T-helper 2 cell treated with Interferon-gamma antibody and Interleukin-4, amounts not matched to agents 100 ng/mL and 5 ng/mL, for 36 hours (primary cell): ENCODE results near the gene ZDHHC13. TPM values are rescaled to one million over a fixed set of nuclear protein-coding genes. Genes with fewer than 3 reads are reported as not detected.

ENCODE experiments used
- intact Hi-C: fragments of 100-400 bp; cut with micrococcal nuclease; formaldehyde crosslinking; loops from one replicate; pipeline ENCODE4 v1.15.1; 2023
- total RNA-seq: library from RNA; stranded (reverse); gene quantifications from 2 replicates; pipeline ENCODE4 v1.2.3, GENCODE V29; 2022

The ZDHHC13 gene
- total RNA-seq, 1 donor from 2014 or later, result 27.8 TPM

GRCh38 chr11:19164230-19164855 is 47.4 kb downstream of the ZDHHC13 start:
- intact Hi-C loops, result no loop called here

- intact Hi-C loops, result no loop called here
These were observed 47.9 kb downstream of the ZDHHC13 start for GRCh38 chr11:19164881-19165280.

DNA sequence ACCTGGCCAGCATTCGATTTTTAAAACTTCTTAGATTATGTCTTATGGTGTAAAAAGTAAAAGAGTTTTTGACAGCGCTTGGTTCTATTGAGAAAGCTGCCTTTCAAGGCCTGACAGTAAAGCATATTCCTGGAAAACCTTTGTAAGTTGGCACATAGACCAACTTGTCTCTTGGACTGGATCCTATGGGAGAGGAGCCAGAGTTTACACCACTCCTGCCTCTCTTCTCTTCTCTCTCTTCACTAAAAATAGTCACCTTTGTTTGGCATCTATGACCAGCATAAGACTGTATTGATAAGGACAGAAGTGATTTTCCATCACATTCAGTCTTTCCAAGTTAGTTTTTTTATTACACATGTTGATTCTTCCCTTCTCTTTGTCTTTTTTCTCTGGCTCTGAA is 51.1 kb downstream of the ZDHHC13 start:
- intact Hi-C loops, result no loop called here

- intact Hi-C loops, result no loop called here
These were observed 56.2 kb downstream of the ZDHHC13 start for GRCh38 chr11:19173004-19173689.

DNA sequence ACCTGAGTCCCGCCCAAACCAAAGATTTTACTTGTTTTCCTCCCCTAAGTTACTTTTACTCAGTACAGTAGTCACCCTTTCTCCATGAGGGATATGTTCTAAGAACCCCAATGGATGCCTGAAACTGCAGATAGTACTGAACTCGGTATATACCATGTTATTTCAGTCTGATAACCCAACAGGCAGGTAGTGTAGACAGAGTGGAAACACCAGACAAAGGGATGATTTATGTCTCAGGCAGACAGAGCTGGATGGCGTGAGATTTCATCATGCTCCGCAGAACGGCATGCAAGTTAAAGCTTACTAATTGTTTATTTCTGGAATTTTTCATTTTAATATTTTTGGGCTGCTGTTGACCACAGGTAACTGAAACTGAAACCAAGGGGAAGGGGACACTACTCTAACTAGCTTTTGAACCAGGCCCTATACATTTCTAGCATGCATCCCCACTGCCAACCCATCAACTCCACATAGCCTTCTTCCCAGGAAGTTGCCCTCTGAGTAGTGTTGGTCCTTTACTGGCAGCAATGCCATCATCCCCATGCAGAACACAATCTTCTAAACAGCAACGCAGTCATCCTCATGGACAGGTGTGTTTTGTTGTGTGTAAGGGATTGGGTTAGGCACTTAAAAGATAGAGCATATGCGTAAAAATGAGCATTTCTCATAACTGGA is 57.1 kb downstream of the ZDHHC13 start:
- intact Hi-C loops, result no loop called here

- intact Hi-C loops, result no loop called here
These were observed 59.7 kb downstream of the ZDHHC13 start for GRCh38 chr11:19176629-19177186.

- intact Hi-C loops, result no loop called here
These were observed 64.7 kb downstream of the ZDHHC13 start for GRCh38 chr11:19181531-19182261.

GRCh38 chr11:19183646-19184045 is 66.7 kb downstream of the ZDHHC13 start:
- intact Hi-C loops, result no loop called here

- intact Hi-C loops, result no loop called here
These were observed 68.1 kb downstream of the ZDHHC13 start for GRCh38 chr11:19185036-19185435.

DNA sequence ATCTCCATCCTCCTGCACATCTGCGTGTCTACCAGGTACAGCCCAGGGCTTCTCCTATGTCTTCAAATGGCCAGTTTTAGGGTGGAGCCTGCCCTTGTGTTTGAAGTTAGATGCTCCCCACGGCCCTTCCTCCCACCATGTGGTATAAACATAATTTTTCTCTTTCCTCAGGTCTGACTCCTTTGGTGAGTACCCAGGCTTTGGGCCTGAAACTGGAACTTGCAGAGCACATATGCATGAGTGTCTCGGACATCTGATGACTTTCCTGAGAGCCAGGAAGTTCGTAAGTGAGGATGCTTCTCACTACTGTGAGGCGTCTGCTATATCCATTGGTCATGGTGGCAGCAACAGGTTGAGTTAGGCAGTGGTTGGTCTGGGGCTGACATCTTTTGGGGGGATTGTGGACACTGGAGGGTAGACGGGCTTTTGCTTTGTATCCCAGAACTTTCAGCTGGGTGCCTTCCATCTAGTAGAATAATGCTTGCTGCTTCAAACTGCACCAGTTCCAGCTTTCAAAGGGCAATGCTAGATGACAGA is 68.6 kb downstream of the ZDHHC13 start:
- intact Hi-C loops, result no loop called here

DNA sequence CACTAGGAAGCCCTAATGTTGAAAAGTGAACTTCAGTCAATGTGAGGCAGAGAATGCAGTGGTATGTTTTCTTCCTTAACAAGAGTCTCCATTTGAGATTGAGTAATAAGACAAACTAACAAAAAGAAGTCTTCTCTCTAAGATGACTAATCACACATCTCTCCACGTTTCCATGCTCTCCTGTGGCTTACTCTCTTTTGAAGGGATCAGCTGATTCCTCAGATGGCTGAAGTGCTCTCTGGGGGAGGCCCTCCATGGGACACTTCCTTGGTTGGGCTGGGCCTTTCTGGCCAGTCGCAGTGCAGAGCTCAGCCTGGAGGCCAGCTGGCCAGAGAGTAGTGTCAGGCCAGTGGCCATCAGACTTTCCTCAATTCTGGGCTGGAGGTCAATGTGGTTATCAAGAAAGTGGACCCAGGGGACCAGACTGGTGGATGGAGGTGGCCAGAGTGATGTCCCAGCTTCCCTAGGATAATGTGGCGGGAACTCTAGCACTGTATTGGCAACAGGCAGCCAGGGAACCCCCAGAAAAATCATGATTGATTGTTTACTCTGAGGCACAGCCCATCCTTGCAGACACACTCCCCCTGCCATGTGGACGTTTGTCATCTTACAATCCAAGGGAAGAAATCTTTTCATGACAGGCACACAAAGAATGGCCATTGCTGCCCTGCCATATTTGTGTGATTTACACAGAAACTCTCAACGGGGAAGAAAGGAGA is 70.3 kb downstream of the ZDHHC13 start:
- intact Hi-C loops, result no loop called here

- intact Hi-C loops, result no loop called here
These were observed 70.9 kb downstream of the ZDHHC13 start for GRCh38 chr11:19187833-19188258.

GRCh38 chr11:19191530-19192169 is 74.7 kb downstream of the ZDHHC13 start:
- intact Hi-C loops, result no loop called here

DNA sequence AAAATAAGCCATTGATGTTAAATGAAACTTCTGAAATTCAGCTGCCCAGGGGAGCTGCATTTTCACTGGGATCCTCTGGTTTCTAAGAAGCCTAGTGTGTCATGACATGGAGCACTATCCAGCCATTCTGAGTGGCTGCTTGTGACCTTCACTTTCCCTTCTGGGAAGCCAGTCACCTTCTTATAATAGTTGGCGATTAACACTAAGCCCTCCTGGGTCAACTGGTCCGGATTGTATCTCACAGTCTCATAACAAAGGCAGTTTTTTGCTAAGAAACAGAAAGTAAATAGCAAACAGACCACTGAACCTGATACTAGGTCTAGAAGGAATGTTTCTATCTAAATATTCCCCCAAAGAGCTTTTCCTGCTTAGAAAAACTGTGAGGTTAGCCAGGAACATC is 76.9 kb downstream of the ZDHHC13 start:
- intact Hi-C loops, result no loop called here

DNA sequence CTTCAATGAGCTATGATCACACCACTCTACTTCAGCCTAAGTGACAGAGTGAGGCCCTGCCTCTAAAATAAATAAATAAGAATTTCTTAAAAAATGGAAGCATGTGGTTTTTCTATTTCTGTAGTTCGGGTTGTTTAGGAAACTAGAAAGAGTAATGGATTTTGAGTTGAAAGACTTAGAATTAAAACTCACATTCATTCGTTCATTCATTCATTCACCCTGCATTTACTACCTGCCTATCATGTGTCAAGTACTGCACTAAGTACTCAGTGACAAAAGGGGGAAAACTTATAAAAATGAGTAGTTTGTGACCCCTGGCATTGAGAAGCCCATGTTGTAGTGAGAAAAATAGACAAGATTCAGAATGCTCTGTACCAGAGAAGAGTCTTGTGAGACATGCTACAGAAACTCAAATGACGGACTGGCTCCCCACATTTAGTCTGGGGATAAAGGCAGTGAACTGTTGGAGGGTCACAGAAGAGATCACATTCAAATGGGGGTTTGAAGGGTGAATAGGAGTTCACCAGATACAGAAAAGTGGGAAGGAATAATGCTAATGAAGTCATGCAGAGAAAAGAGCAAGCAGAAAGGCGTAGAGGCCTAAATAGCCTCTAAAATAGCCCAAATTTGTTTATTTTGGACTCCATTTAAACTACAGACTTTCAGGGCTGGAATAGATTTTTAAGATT is 77.8 kb downstream of the ZDHHC13 start:
- intact Hi-C loops, result no loop called here

DNA sequence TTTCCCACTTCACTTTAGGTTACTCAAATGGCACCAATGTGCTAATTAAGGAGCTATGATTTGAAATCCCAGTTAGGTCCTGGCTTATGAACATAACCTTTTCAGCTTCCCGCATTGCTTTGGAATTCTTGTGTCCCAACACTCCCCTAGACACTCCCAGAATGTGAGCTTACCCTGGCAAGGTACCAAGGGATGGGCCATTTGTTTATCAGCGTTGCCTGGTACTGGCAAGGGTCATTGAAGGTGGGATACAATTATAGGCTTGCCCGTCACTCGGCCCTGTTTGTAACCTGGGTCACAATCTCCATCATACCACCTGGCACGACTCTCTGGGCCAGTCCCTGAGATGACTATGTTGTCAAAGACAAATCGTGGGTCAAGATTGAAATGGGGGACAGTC is 79.5 kb downstream of the ZDHHC13 start:
- intact Hi-C loops, result no loop called here

GRCh38 chr11:19199048-19199447 is 82.1 kb downstream of the ZDHHC13 start:
- intact Hi-C loops, result no loop called here

GRCh38 chr11:19199771-19200170 is 82.8 kb downstream of the ZDHHC13 start:
- intact Hi-C loops, result no loop called here

GRCh38 chr11:19200410-19201201 is 83.6 kb downstream of the ZDHHC13 start:
- intact Hi-C loops, result no loop called here
